Measurements from ENCODE around the gene RBM25.

GRCh38 chr14:73057944-73058223 lies 450 bp upstream of the RBM25 start:
- TF ChIP-seq CTCF (IDR thresholded peaks at IDR 0.05) (no peak), POLR2A (IDR thresholded peaks at IDR 0.05) (no peak)
